ENCODE data around the gene SUPT5H.

DNA sequence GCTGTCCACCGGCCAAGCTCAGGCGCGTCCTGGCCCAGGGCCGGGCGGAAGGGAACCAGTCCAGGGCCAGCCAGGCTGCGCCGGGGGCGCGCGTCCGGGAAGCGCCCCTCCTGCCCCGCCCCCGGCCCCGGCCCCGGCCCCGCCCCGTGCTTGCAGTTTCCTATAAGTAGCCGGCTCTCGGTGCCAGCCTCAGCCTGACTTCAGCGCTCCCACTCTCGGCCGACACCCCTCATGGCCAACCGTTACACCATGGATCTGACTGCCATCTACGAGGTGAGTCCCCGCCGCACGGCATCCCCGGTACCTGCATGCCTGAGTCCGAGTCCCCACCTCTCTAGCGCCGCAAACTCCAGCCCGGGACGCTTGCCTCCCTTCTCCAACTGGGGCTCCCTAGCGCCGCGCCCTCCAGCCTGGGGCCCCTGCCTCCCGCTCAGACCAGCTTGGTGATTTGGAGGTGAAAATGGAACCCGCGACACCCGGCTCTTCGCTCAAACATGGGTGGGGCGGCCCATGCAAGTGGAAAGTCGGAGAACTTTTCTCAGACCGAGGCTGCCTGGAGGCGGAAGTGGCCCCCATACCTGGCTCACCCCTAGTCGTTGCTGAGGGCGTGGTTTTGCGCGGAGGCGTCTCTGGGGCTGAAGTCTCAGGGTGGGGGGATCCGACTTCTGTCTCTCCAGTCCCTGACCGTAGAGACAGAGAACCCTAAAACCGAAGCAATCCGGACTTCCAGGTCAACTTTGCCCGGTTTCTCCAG, 38.5 kb upstream of the SUPT5H start, which contains the start of gene ZFP36:
- TF ChIP-seq, protein P1, sequence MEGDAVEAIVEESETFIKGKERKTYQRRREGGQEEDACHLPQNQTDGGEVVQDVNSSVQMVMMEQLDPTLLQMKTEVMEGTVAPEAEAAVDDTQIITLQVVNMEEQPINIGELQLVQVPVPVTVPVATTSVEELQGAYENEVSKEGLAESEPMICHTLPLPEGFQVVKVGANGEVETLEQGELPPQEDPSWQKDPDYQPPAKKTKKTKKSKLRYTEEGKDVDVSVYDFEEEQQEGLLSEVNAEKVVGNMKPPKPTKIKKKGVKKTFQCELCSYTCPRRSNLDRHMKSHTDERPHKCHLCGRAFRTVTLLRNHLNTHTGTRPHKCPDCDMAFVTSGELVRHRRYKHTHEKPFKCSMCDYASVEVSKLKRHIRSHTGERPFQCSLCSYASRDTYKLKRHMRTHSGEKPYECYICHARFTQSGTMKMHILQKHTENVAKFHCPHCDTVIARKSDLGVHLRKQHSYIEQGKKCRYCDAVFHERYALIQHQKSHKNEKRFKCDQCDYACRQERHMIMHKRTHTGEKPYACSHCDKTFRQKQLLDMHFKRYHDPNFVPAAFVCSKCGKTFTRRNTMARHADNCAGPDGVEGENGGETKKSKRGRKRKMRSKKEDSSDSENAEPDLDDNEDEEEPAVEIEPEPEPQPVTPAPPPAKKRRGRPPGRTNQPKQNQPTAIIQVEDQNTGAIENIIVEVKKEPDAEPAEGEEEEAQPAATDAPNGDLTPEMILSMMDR (IDR thresholded peaks at IDR 0.05): peak; percentile 33 to 50 (median 37)
- TF ChIP-seq POLR2A (IDR thresholded peaks at IDR 0.05): peak; percentile 99

Measured in breast epithelium (tissue), 3 donors.